LNCAP (cell line): ENCODE results near the gene FTCDNL1.

Experiments used
- CTCF ChIP-seq: fragments of 450-650 bp; IDR thresholded peaks from 2 replicates; pipeline ENCODE4 v1.5.1; 2017; ENCODE audit warnings: mild to moderate bottlenecking

Gene FTCDNL1

GRCh38 chr2:199818026-199818425 is 33.0 kb downstream of the FTCDNL1 start:
- TF ChIP-seq CTCF = no peak

- no peak for TF ChIP-seq CTCF
These were observed 36.2 kb downstream of the FTCDNL1 start for GRCh38 chr2:199814817-199815211.

GRCh38 chr2:199814101-199814816 is 36.7 kb downstream of the FTCDNL1 start:
- no peak for TF ChIP-seq CTCF

- TF ChIP-seq CTCF = no peak
These were observed 38.5 kb downstream of the FTCDNL1 start for GRCh38 chr2:199812493-199812892.

GRCh38 chr2:199811346-199811745 is 39.6 kb downstream of the FTCDNL1 start:
- no peak for TF ChIP-seq CTCF

GRCh38 chr2:199810422-199811171 is 40.4 kb downstream of the FTCDNL1 start:
- TF ChIP-seq CTCF = no peak

- TF ChIP-seq CTCF = no peak
These were observed 43.0 kb downstream of the FTCDNL1 start for GRCh38 chr2:199807966-199808365.
